ENCODE measurements around the gene TMC2. TPM values are rescaled to one million over a fixed set of nuclear protein-coding genes. Genes with fewer than 3 reads are reported as not detected.

TMC2 gene
- total RNA-seq, 1 experiment from 2014 or later: not detected

DNA sequence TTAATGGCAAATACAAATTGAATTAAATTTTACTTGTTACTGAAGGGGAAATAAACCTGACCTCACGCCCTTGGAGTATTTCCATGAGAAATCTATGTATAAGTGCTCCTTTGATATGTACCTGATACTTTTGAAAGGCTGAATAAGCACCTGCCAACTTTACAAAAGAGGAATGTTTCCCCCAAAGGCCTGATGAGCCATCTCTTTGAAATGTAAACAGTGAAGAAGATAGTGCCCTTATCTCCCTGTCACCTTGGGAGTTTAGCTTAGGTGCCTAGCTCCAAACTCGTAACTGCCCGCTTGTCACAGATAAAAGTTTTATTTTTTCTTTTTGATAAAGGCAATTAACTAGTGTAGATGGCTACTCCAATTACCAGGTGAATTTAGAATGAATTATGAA is 26.6 kb upstream of the TMC2 start:
- Mint-ChIP-seq H3K27ac (ENCODE audit: low read depth, unreplicated experiment) (no peak overlapping the region), H3K27me3 (ENCODE audit: insufficient read depth, unreplicated experiment) (no peaks in the 10 kb centered on the region), H3K4me3 (ENCODE audit: unreplicated experiment) (peak overlapping the region; percentile 88), H3K4me1 (ENCODE audit: insufficient read depth, unreplicated experiment) (no peaks in the 10 kb centered on the region), H3K36me3 (ENCODE audit: insufficient read depth, unreplicated experiment) (no peaks in the 10 kb centered on the region), H3K9me3 (ENCODE audit: unreplicated experiment) (no peaks in the 10 kb centered on the region)
- CTCF ChIA-PET: interaction anchor here (1.0 to 3.5 kb wide), 2 partner anchors 13 to 161 kb away, joined by 5 to 32 read pairs; no protein-coding TSS in a partner anchor
- DNase-seq (ENCODE audit: unreplicated experiment): no peak
- POLR2A ChIA-PET: interaction anchor here (1.0 to 3.7 kb wide), 12 partner anchors 9 to 142 kb away, joined by 3 to 40 read pairs (median 6); partner anchors contain the start of genes NOP56 and SNRPB
- BruUV-seq (replicated peaks): no TSS peak
- intact Hi-C loops (cut with micrococcal nuclease): no loop called here
- TF ChIP-seq, protein P1, sequence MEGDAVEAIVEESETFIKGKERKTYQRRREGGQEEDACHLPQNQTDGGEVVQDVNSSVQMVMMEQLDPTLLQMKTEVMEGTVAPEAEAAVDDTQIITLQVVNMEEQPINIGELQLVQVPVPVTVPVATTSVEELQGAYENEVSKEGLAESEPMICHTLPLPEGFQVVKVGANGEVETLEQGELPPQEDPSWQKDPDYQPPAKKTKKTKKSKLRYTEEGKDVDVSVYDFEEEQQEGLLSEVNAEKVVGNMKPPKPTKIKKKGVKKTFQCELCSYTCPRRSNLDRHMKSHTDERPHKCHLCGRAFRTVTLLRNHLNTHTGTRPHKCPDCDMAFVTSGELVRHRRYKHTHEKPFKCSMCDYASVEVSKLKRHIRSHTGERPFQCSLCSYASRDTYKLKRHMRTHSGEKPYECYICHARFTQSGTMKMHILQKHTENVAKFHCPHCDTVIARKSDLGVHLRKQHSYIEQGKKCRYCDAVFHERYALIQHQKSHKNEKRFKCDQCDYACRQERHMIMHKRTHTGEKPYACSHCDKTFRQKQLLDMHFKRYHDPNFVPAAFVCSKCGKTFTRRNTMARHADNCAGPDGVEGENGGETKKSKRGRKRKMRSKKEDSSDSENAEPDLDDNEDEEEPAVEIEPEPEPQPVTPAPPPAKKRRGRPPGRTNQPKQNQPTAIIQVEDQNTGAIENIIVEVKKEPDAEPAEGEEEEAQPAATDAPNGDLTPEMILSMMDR (IDR thresholded peaks at IDR 0.05; ENCODE audit: unreplicated experiment): no peak

DNA sequence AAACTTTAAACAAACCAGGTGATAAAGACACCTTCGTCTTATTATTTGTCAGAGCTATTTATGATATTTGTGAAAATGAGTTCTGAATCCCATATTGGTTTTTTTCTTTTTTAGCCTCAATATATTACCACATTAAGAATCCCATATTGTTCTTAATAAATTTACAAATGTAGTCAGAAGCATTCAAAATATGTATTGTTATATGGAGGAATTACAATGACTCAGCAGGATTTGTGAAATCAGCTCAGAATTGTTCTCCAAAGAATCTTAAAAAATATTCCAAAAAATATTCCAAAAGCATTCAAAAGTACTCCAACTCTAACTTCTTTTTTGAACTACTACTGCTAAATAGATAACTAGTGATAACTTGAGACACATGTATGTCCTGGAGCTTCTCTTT is 21.2 kb upstream of the TMC2 start:
- no peak overlapping the region for H3K4me3 Mint-ChIP-seq (ENCODE audit: unreplicated experiment)
- BruUV-seq (replicated peaks): no TSS peak
- no peak overlapping the region for H3K27ac Mint-ChIP-seq (ENCODE audit: low read depth, unreplicated experiment)
- H3K27me3 Mint-ChIP-seq (ENCODE audit: insufficient read depth, unreplicated experiment): no peaks in the 10 kb centered on the region
- H3K9me3 Mint-ChIP-seq (ENCODE audit: unreplicated experiment): no peaks in the 10 kb centered on the region
- intact Hi-C loops (cut with micrococcal nuclease): no loop called here
- TF ChIP-seq, protein P1 (IDR thresholded peaks at IDR 0.05; ENCODE audit: unreplicated experiment): no peak
- H3K4me1 Mint-ChIP-seq (ENCODE audit: insufficient read depth, unreplicated experiment): no peaks in the 10 kb centered on the region
- no peak for DNase-seq (ENCODE audit: unreplicated experiment)
- POLR2A ChIA-PET: no interaction called here
- no peaks in the 10 kb centered on the region for H3K36me3 Mint-ChIP-seq (ENCODE audit: insufficient read depth, unreplicated experiment)
- CTCF ChIA-PET: interaction anchor here (0.6 to 5.3 kb wide), 4 partner anchors 8 to 1865 kb away, joined by 3 to 76 read pairs (median 4); no protein-coding TSS in a partner anchor

DNA sequence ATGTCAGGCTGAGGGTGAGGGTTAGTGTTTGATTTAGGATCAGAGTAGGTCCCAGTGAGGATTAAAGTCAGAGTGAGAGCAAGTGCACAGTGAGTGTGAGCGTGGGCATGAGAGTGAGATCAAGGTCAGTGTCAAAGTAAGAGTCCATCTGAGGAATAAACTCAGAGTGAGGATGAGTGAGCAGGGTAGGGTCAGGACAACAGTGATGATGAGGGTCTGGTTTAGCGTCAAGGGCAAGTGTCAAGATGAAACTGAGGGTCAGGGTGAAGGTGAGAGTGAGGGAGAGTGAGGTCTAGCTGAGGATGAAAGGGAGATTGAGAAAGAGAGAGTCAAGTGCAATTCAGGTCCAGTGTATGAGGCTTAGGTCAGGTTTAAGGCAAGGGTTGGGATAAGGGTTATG is 20.0 kb upstream of the TMC2 start:
- Mint-ChIP-seq H3K36me3 (ENCODE audit: insufficient read depth, unreplicated experiment) (no peaks in the 10 kb centered on the region), H3K4me1 (ENCODE audit: insufficient read depth, unreplicated experiment) (no peaks in the 10 kb centered on the region), H3K9me3 (ENCODE audit: unreplicated experiment) (no peaks in the 10 kb centered on the region), H3K27me3 (ENCODE audit: insufficient read depth, unreplicated experiment) (no peaks in the 10 kb centered on the region), H3K27ac (ENCODE audit: low read depth, unreplicated experiment) (no peak overlapping the region), H3K4me3 (ENCODE audit: unreplicated experiment) (no peak overlapping the region)
- POLR2A ChIA-PET: interaction anchor here (1.6 kb wide), 1 partner anchor 46 kb away, joined by 4 read pairs; the partner anchor contains the start of gene SNRPB
- TF ChIP-seq, protein P1 (IDR thresholded peaks at IDR 0.05; ENCODE audit: unreplicated experiment): no peak
- BruUV-seq (replicated peaks): no TSS peak
- DNase-seq (ENCODE audit: unreplicated experiment): no peak
- CTCF ChIA-PET: interaction anchor here (0.7 to 0.9 kb wide), 2 partner anchors 37 to 122 kb away, joined by 3 read pairs; no protein-coding TSS in a partner anchor
- intact Hi-C loops (cut with micrococcal nuclease): no loop called here

DNA sequence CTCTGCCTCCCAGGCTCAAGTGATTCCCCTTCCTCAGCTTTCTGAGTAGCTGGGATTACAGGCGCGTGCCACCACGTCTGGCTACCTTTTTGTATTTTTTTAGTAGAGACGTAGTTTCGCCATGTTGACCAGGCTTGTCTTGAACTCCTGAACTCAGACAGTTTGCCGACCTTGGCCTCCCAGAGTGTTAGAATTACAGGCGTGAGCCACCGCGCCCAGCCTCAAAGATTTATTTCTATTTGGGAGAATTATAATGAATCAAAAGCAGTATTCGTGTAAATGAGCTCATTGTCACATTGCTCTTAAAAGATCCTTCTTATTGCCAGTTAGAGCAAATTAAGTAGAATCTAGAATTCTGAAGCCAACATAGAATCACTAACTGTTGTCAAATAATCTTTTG is 18.3 kb upstream of the TMC2 start:
- Mint-ChIP-seq H3K4me1 (ENCODE audit: insufficient read depth, unreplicated experiment) (no peaks in the 10 kb centered on the region), H3K36me3 (ENCODE audit: insufficient read depth, unreplicated experiment) (no peaks in the 10 kb centered on the region), H3K9me3 (ENCODE audit: unreplicated experiment) (no peaks in the 10 kb centered on the region), H3K27ac (ENCODE audit: low read depth, unreplicated experiment) (no peak overlapping the region), H3K27me3 (ENCODE audit: insufficient read depth, unreplicated experiment) (no peaks in the 10 kb centered on the region), H3K4me3 (ENCODE audit: unreplicated experiment) (no peak overlapping the region)
- POLR2A ChIA-PET: interaction anchor here (0.8 to 1.6 kb wide), 3 partner anchors 8 to 135 kb away, joined by 3 to 9 read pairs (median 4); partner anchors contain the start of genes NOP56 and SNRPB
- TF ChIP-seq, protein P1 (IDR thresholded peaks at IDR 0.05; ENCODE audit: unreplicated experiment): no peak
- CTCF ChIA-PET: interaction anchor here (0.7 kb wide), 1 partner anchor 115 kb away, joined by 3 read pairs; no protein-coding TSS in a partner anchor
- intact Hi-C loops (cut with micrococcal nuclease): no loop called here
- no TSS peak for BruUV-seq (replicated peaks)
- DNase-seq (ENCODE audit: unreplicated experiment): no peak

Data from MCF 10A (cell line).